Muscle of back (tissue), 13 donors: Measurements from ENCODE around the gene TSPYL4. TPM values are rescaled to one million over a fixed set of nuclear protein-coding genes. Genes with fewer than 3 reads are reported as not detected.
"Not testable (repeated sequence)": the region's sequence is repeated elsewhere in the genome, so short reads cannot be mapped to it uniquely, and the experiment has no call there.

ENCODE experiments used
- DNase-seq, 3 donors: peaks; one replicate each; pipeline versions ENCODE4 v3.0.0 to v3.0.0-alpha.2; 2013
- long read RNA-seq, 9 donors: transcript quantifications; one replicate each; lab custom pipeline, GENCODE V29; 2026
- polyA plus RNA-seq, 10 donors: library from polyadenylated mRNA; unstranded; fragments of 120-200 nt; gene quantifications; one replicate each; pipeline ENCODE4 v1.2.1, GENCODE V29; 2013; ENCODE audit not compliant: insufficient read length in 10 of 10

TSPYL4 gene
- 10 to 100 TPM; 15.9 to 21.9 (median 18.8) TPM for polyA plus RNA-seq
- long read RNA-seq, donor 1, full-length matches to known transcripts, result 28 of 28 reads
- long read RNA-seq, donor 1, partial matches to known transcripts, result 0 of 28 reads
- long read RNA-seq, donor 1, other reads (novel, unspliced or antisense), result 0 of 28 reads
- long read RNA-seq, donor 2, full-length matches to known transcripts, result 21 of 21 reads
- long read RNA-seq, donor 2, partial matches to known transcripts, result 0 of 21 reads
- long read RNA-seq, donor 2, other reads (novel, unspliced or antisense), result 0 of 21 reads
- long read RNA-seq, donor 3, result 0 reads
- long read RNA-seq, donor 4, full-length matches to known transcripts, result 21 of 21 reads
- long read RNA-seq, donor 4, partial matches to known transcripts, result 0 of 21 reads
- long read RNA-seq, donor 4, other reads (novel, unspliced or antisense), result 0 of 21 reads
- long read RNA-seq, donor 5, full-length matches to known transcripts, result 53 of 53 reads
- long read RNA-seq, donor 5, partial matches to known transcripts, result 0 of 53 reads
- long read RNA-seq, donor 5, other reads (novel, unspliced or antisense), result 0 of 53 reads
- long read RNA-seq, donor 6, full-length matches to known transcripts, result 41 of 41 reads
- long read RNA-seq, donor 6, partial matches to known transcripts, result 0 of 41 reads
- long read RNA-seq, donor 6, other reads (novel, unspliced or antisense), result 0 of 41 reads
- long read RNA-seq, donor 7, full-length matches to known transcripts, result 31 of 31 reads
- long read RNA-seq, donor 7, partial matches to known transcripts, result 0 of 31 reads
- long read RNA-seq, donor 7, other reads (novel, unspliced or antisense), result 0 of 31 reads
- long read RNA-seq, donor 8, full-length matches to known transcripts, result 40 of 40 reads
- long read RNA-seq, donor 8, partial matches to known transcripts, result 0 of 40 reads
- long read RNA-seq, donor 8, other reads (novel, unspliced or antisense), result 0 of 40 reads
- long read RNA-seq, donor 9, full-length matches to known transcripts, result 6 of 6 reads
- long read RNA-seq, donor 9, partial matches to known transcripts, result 0 of 6 reads
- long read RNA-seq, donor 9, other reads (novel, unspliced or antisense), result 0 of 6 reads

DNA sequence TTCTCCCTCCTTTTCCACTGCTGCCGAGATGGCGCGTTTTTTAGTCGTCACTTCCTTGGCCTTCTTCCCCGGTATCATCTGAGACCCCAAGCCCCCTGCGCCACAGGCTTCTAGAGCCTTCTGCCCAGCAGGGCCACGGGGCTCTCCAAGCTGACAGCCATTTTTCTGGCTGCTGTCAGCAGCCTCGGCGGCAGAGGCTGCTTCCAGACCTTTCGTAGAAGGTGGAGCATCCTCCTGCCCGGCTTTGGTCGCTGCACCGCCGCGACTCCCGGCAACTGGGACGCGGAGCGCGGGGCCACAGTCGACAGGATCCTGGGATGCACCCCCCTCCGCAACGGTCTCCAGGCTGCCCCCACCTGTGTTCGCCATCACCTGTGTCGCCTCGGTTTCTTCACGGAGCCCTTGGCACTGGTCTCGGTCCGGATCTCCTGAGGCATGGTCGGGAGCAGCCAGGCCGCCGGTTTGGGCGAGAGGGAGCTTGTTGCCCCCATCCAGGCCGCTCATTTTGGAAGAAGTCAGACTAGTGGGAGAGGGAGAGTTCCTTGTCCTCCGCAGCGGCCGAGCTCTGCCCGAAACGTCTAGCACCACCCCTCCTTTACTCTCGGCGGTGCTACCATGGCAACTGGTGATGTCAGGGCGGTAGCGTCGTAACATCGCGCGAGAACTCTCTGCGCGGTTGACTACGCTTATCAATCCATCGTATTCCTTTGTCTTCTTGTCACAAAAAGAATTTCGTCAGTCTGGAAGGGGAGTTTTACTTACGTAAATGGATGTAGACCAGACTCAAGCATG, at the start of gene TSPYL4:
Gene TSPYL4 (minus strand): TSS at position 571 of the 792 bp plus-strand sequence. CDS start 67 bp downstream, at position 504.
- peak; percentile 98 for DNase-seq

DNA sequence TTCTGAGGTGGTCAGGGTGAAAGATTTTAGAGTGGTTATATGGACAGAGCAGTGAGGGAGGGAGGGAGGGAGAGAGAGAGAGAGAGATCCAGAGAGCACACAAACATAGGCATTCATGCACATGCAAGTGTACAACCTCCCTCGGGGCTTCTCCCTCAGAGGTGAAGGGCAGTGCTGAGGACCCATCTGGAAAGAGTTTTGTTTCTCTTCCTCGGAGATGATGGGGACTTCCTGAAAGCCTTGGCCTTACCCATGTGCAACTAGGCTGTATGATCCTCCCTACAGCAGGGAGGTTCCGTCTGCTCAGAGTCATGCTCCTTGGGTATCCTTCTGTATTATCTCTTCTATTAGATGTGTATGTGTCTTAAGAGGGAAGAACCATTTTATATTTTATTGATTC, 47.2 kb upstream of the TSPYL4 start:
- no peak for DNase-seq

GRCh38 chr6:116300566-116300965, 46.7 kb upstream of the TSPYL4 start:
- no peak for DNase-seq

- no peak for DNase-seq
Measured at GRCh38 chr6:116298973-116299372, 45.1 kb upstream of the TSPYL4 start.

DNA sequence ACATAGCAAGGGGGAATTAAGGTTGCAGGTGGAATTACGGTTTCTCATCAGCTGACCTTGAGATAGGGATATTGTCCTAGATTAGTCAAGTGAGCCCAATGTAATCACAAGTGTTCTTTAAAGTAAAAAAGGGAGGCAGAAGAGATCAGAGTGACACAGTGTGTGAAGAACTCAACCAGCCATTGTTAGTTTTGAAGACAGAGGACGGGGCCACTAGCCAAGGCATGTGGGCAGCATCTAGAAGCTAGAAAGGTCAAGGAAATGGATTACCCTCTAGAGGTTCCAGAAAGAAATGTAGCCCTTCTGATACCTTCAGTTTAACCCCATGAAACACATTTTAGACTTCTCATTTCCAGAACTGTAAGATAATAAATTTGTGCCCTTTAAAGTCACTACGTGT, 44.4 kb upstream of the TSPYL4 start:
- DNase-seq, result no peak

- no peak for DNase-seq
Measured at GRCh38 chr6:116292553-116292952, 38.7 kb upstream of the TSPYL4 start.

DNA sequence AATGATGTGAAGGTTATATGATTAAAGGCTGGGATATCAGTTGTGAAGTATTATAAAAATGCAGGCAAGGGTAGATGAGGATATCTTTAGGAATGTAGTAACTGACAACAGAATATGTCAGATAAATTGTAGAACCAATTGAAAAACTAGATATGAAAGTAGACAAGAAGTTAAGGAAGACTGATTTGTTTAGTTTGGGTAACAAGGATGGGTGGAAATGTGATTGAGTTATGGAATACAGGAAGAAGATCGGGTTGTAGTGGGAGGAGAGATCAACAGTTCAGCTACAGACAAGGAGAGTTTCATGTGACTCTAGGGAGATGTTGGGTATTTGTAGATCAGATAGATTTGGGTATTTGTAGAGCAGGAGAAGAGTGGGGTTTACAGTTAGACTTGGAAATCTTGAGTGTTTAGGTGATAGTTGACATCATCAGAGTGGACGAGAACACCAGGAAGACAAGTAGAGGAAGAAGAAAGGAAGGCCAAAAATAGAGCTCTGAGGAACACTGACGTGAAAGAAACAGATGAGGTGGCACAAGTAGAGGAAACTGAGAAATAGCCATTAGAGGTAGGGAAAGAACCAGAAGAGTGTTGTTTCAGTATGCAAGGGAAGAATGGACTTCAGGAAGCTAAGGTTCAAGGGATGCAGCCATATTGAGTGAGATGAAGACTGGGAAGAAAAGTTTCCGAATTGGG, 38.0 kb upstream of the TSPYL4 start:
- no peak for DNase-seq

- no peak for DNase-seq
Measured at GRCh38 chr6:116290799-116291198, 36.9 kb upstream of the TSPYL4 start.

GRCh38 chr6:116289876-116290275, 36.0 kb upstream of the TSPYL4 start:
- DNase-seq, result no peak

- DNase-seq, result peak in 2 of 3 donors; percentile 38 to 61
Measured at GRCh38 chr6:116287689-116288282, 33.9 kb upstream of the TSPYL4 start.

- DNase-seq, result no peak
Measured at GRCh38 chr6:116286773-116287358, 33.0 kb upstream of the TSPYL4 start.

DNA sequence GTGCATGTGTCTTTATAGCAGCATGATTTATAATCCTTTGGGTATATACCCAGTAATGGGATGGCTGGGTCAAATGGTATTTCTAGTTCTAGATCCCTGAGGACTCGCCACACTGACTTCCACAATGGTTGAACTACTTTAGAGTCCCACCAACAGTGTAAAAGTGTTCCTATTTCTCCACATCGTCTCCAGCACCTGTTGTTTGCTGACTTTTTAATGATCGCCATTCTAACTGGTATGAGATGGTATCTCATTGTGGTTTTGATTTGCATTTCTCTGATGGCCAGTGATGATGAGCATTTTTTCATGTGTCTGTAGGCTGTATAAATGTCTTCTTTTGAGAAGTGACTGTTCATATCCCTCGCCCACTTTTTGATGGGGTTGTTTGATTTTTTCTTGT, 31.1 kb upstream of the TSPYL4 start:
- DNase-seq, result not testable (repeated sequence)

DNA sequence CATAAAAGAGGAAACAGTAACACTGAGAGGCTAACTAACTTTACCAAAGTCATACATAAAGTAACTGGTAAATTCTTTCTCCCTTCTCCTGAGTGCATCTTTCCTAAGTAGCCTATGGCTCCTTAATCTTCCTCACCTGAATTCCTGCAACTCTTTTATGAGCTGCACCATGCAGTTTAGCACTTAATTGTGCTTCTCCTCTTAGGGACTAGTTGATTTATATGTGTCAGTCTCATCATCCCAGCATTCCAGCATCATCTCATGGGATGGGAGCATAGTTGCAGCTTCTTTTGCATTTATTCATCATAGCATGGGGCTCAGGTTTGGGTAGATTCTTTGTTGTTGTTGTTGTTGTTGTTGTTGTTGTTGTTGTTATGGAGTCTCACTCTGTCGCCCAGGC, 29.3 kb upstream of the TSPYL4 start:
- no peak for DNase-seq

GRCh38 chr6:116282698-116283097, 28.8 kb upstream of the TSPYL4 start:
- DNase-seq, result no peak

DNA sequence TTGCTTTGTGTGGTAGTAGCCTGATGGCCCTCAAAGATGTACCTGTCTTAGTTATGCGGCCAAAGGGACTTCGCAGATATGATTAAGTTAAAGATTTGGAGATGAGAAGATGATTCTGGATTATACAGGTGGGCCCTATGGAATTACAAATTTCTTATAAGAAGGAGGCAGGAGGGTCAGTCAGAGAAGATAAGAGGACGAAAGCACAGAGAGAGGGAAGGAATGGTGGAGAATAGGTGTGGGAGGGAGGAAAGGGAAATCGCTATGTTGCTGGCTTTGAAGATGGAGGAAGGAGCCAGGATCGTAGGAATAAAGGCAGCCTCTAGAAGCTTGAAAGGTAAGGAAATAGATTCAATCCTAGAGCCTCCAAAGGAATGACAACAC, 27.1 kb upstream of the TSPYL4 start:
- DNase-seq, result no peak

DNA sequence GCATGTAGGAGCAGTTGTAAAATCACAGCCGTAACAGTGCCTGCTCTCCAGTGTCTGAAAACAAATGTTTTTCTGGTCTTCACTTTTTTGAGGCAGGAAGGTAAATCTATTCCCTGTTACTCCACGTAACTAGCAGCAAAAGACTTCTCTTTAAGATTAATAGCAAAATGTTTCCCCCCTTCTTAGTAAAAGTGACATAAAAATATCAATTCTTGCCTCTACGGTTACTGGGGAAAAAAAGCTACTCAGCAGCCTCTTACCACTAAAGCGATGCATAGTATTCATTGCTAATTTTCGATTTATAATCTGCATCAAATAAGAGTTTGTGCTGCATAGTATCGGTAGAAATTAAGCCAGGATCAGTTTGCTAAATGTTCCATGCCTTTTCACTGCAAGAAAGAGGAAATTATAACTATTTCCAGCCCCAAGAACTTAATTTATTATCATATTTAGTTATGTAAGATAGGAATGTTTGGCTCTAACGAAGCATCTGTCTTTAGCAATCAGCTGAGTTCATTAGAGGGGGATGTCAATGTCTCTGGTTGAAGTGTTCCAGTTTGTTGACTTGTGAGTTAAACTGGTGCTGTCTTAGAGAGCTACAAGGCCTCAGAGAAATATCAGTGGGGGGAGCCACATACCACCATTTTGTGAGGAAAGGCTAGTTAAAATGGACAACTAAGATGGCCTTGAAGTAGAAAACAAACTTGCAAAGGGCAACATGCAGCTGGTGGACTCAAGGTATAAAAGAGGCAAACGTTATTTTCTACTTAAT, 26.5 kb upstream of the TSPYL4 start:
- peak in 1 of 3 donors; percentile 43 for DNase-seq

GRCh38 chr6:116279232-116280160, 25.6 kb upstream of the TSPYL4 start, which contains the start of gene TSPYL1:
Gene TSPYL1 (minus strand): TSS chr6:116279930. CDS start chr6:116279830, 100 bp downstream.
- DNase-seq, result peak; percentile 97 to 99 (median 97)

DNA sequence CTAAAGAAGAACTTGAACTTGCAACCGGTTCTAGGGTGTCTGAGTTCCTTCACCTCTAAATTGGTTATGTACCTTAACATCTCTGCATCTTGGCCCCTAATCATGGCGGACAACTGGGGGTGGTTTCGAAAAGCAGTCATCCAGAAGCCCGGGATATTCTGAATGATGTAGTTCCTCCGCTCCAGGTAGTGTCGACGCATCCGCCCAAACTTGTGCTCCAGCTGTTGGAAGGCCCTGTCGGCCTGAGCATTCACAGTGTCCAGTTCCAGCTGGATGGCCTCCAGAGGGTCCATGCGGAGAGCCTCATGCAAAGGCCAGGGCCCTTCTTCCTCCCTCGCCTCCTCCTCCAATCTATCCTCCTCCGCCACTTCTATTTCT, 25.0 kb upstream of the TSPYL4 start:
- peak in 2 of 3 donors; percentile 35 to 79 for DNase-seq
